ENCODE data around the gene SLC7A6. TPM values are rescaled to one million over a fixed set of nuclear protein-coding genes. Genes with fewer than 3 reads are reported as not detected.

SLC7A6 gene
- total and polyA plus RNA-seq, 2 of the 8 experiments (the other 6 are each of a cell fraction or from before 2014, with no cell fraction given), result 28.0 to 37.8 TPM

DNA sequence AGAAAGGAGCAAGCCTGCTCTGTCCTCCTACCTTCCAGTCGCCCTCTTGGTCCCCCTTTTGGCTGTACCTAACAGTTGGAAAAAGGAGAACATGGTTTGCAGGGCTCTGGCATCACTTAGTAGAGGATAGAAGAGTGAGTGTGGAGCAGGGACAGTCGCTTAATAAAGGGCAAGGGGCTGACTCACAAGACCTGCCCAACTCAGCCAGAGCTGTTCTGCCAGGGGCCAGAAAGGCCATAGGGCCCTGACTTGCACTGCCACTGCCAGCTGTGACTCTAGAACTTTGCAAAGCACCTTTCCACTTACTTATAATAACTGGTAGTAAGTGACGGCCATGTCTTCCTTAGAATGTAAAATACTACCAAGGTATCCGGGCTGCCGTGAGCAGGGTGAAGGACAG is 60.0 kb downstream of the SLC7A6 start:
- H2BK120ac ChIP-seq (replicated peaks; ENCODE audit: low read depth, low read length), result no peak overlapping the region
- H4K91ac ChIP-seq (replicated peaks; ENCODE audit: insufficient read length, low read length), result no peak overlapping the region
- no peak overlapping the region for H3K4me2 ChIP-seq (ENCODE audit: insufficient read depth in 1 of 2, low read depth in 2 of 2, low read length in 2 of 2)
- H3K27ac ChIP-seq (ENCODE audit: low read depth, low read length), result no peak overlapping the region
- H3K4me3 ChIP-seq (ENCODE audit: extremely low read depth in 1 of 4, insufficient read depth in 2 of 4, low read depth in 3 of 4, low read length in 4 of 4), result no peak overlapping the region
- H3K4me1 ChIP-seq (replicated peaks in 1 of 4; ENCODE audit: control insufficient read depth in 3 of 4, insufficient read depth in 4 of 4, low read length in 3 of 4), result peaks cover 0 to 4% (median 1%) of the 10 kb centered on the region in 4 experiments; a peak in 2 of 7 replicates
- no peak overlapping the region for H2BK12ac ChIP-seq (ENCODE audit: low read depth, low read length)
- H4K5ac ChIP-seq (ENCODE audit: insufficient read length, low read depth, low read length), result no peak overlapping the region
- H3K9me3 ChIP-seq (ENCODE audit: insufficient read depth in 2 of 2, low read depth in 1 of 2, low read length in 1 of 2), result no peaks in the 10 kb centered on the region
- no peak overlapping the region for H4K8ac ChIP-seq (ENCODE audit: extremely low read depth, insufficient read depth, low read length)
- no peak overlapping the region for H3K4ac ChIP-seq (replicated peaks; ENCODE audit: insufficient read length, low read depth, low read length)
- DNase-seq (ENCODE audit: low read depth in 1 of 2, low spot score in 2 of 2) (no peak), FAIRE-seq (no peak)
- no peak overlapping the region for H3K56ac ChIP-seq (replicated peaks; ENCODE audit: insufficient read length, low read depth, low read length)
- H2AK5ac ChIP-seq (ENCODE audit: low read depth, low read length), result no peak overlapping the region
- H3K23ac ChIP-seq (ENCODE audit: insufficient read length), result no peak overlapping the region
- no peak overlapping the region for H2BK5ac ChIP-seq (ENCODE audit: low read depth, low read length)
- no peaks in the 10 kb centered on the region for H3K23me2 ChIP-seq (ENCODE audit: low read depth, low read length)
- H3K79me1 ChIP-seq (ENCODE audit: low read depth, low read length), result no peaks in the 10 kb centered on the region; the same call in 1 of the 2 replicates
- CTCF ChIA-PET (ENCODE audit: partially characterized antibody), result interaction anchor here (1.0 to 16.2 kb wide), 4 partner anchors 13 to 63 kb away, joined by 3 to 221 read pairs (median 6); partner anchors contain the start of genes PRMT7, SLC7A6 and SLC7A6OS
- H3K27me3 ChIP-seq (replicated peaks in 1 of 4; ENCODE audit: control insufficient read depth in 3 of 4, extremely low read depth in 1 of 4, insufficient read depth in 3 of 4, low read length in 3 of 4), result no peaks in the 10 kb centered on the region
- POLR2A ChIA-PET (ENCODE audit: partially characterized antibody), result interaction anchor here (0.8 to 8.7 kb wide), 2 partner anchors 13 to 15 kb away, joined by 3 to 44 read pairs; partner anchors contain the start of genes PRMT7 and SLC7A6OS
- TF ChIP-seq CREB1 (IDR thresholded peaks at IDR 0.05) (no peak), MAFK (IDR thresholded peaks at IDR 0.05; ENCODE audit: low read depth, low read length) (no peak), E2F6 (IDR thresholded peaks at IDR 0.05) (no peak), POLR2AphosphoS5 (IDR thresholded peaks at IDR 0.05; ENCODE audit: low read depth, low read length) (no peak)
- TF ChIP-seq, protein P1, sequence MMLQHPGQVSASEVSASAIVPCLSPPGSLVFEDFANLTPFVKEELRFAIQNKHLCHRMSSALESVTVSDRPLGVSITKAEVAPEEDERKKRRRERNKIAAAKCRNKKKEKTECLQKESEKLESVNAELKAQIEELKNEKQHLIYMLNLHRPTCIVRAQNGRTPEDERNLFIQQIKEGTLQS (IDR thresholded peaks at IDR 0.05; ENCODE audit: insufficient read depth, low read depth, low read length), result no peak
- peaks cover 2 to 26% (median 10%) of the 10 kb centered on the region in 4 experiments; a peak in 5 of 8 replicates for H3K36me3 ChIP-seq (ENCODE audit: control insufficient read depth in 2 of 4, insufficient read depth in 4 of 4, low read length in 3 of 4)
- peaks cover 0 to 6% of the 10 kb centered on the region in 2 experiments for H4K20me1 ChIP-seq (replicated peaks in 1 of 2; ENCODE audit: control insufficient read depth in 1 of 2, insufficient read depth in 2 of 2, low read length in 2 of 2)
- no peak overlapping the region for H2BK15ac ChIP-seq (ENCODE audit: low read length)
- H3K79me2 ChIP-seq (ENCODE audit: control insufficient read depth in 1 of 2, insufficient read depth in 2 of 2, low read length in 2 of 2), result no peaks in the 10 kb centered on the region
- H3K14ac ChIP-seq (ENCODE audit: insufficient read length), result no peak overlapping the region
- no peak overlapping the region for H2AFZ ChIP-seq (ENCODE audit: low read length)
- no peak overlapping the region for H3K9ac ChIP-seq (replicated peaks in 1 of 4; ENCODE audit: extremely low read depth in 1 of 4, low read depth in 3 of 4, low read length in 3 of 4)
- H3K18ac ChIP-seq (ENCODE audit: extremely low read depth, low read length), result no peak overlapping the region
- 87% methylated on average over 5 of the region's 5 CpGs; no CpG with 5 or more reads in 1 of the 2 experiments for WGBS, 2 experiments (ENCODE audit: extremely low coverage in 1 of 2, insufficient coverage in 1 of 2, insufficient read length in 1 of 2, insufficient replicate concordance in 2 of 2, low coverage in 1 of 2, low lambda C conversion rate in 2 of 2, missing lambda C conversion rate in 1 of 2)
- H2BK20ac ChIP-seq (ENCODE audit: low read length), result no peak overlapping the region
